Mesendoderm (in vitro differentiated cells): ENCODE results near the gene RNF38.
"Not testable (repeated sequence)": the region's sequence is repeated elsewhere in the genome, so short reads cannot be mapped to it uniquely, and the experiment has no call there.

Experiments used
- DNase-seq: peaks from one replicate; pipeline ENCODE4 v3.0.0; 2013
- H2AK5ac ChIP-seq: 2 replicates; pipeline ENCODE4 v1.6.1; 2013; ENCODE audit warnings: low read length, inconsistent platforms
- H2BK120ac ChIP-seq: 2 replicates; pipeline ENCODE4 v1.6.1; 2013; ENCODE audit warnings: low read depth, mild to moderate bottlenecking, low read length, moderate library complexity, mixed read lengths
- H2BK15ac ChIP-seq: replicated peaks from 2 replicates; pipeline ENCODE4 v1.6.1; 2013; ENCODE audit warnings: low read depth, mild to moderate bottlenecking, moderate library complexity
- H2BK5ac ChIP-seq: 2 replicates; pipeline ENCODE4 v1.6.1; 2013; ENCODE audit warnings: low read length, inconsistent platforms
- H3K18ac ChIP-seq: 2 replicates; pipeline ENCODE4 v1.6.1; 2013; ENCODE audit warnings: mild to moderate bottlenecking, low read length, mixed read lengths
- H3K23ac ChIP-seq: one replicate; pipeline ENCODE4 v1.6.1; 2013; ENCODE audit warnings: low read length
- H3K27ac ChIP-seq: 2 replicates; pipeline ENCODE4 v1.5.1; 2013; ENCODE audit warnings: low read depth, mild to moderate bottlenecking, inconsistent platforms, low read length, moderate library complexity
- H3K27me3 ChIP-seq: 2 replicates; pipeline ENCODE4 v1.6.1; 2013; ENCODE audit warnings: low read length, control low read depth, mild to moderate bottlenecking, inconsistent platforms; ENCODE audit not compliant: insufficient read depth, poor library complexity
- H3K36me3 ChIP-seq: 2 replicates; pipeline ENCODE4 v1.6.1; 2013; ENCODE audit warnings: low read length, inconsistent platforms; ENCODE audit not compliant: control insufficient read depth, insufficient read depth
- H3K4ac ChIP-seq: one replicate; pipeline ENCODE4 v1.6.1; 2013; ENCODE audit warnings: low read depth, mild to moderate bottlenecking, low read length, moderate library complexity
- H3K4me1 ChIP-seq: 2 replicates; pipeline ENCODE4 v1.6.1; 2013; ENCODE audit warnings: low read depth, low read length, inconsistent platforms; ENCODE audit not compliant: control insufficient read depth
- H3K4me2 ChIP-seq: 2 replicates; pipeline ENCODE4 v1.6.1; 2013; ENCODE audit warnings: low read length
- H3K4me3 ChIP-seq: 2 replicates; pipeline ENCODE4 v1.5.1; 2013; ENCODE audit warnings: mild to moderate bottlenecking, low read length
- H3K56ac ChIP-seq: one replicate; pipeline ENCODE4 v1.6.1; 2013; ENCODE audit warnings: low read length
- H3K79me1 ChIP-seq: 2 replicates; pipeline ENCODE4 v1.6.1; 2013; ENCODE audit warnings: low read length, inconsistent platforms
- H3K79me2 ChIP-seq: 2 replicates; pipeline ENCODE4 v1.6.1; 2013; ENCODE audit warnings: mild to moderate bottlenecking, low read length; ENCODE audit not compliant: control insufficient read depth, insufficient read depth
- H3K9ac ChIP-seq: 2 replicates; pipeline ENCODE4 v1.6.1; 2013; ENCODE audit warnings: low read length, inconsistent platforms
- H4K5ac ChIP-seq: one replicate; pipeline ENCODE4 v1.6.1; 2013; ENCODE audit warnings: low read length
- H4K8ac ChIP-seq: one replicate; pipeline ENCODE4 v1.6.1; 2013; ENCODE audit warnings: low read depth, mild to moderate bottlenecking, control low read depth, low read length, moderate library complexity
- WGBS: extraction: QIAGEN DNeasy Blood & Tissue Kit; methylation state at CpG from one replicate; pipeline ENCODE4 v1.1.7; 2013; ENCODE audit warnings: low lambda C conversion rate, missing lambda C conversion rate; ENCODE audit not compliant: insufficient coverage; ENCODE audit errors: extremely low coverage; 5-methylcytosine and 5-hydroxymethylcytosine counted together

Gene RNF38

DNA sequence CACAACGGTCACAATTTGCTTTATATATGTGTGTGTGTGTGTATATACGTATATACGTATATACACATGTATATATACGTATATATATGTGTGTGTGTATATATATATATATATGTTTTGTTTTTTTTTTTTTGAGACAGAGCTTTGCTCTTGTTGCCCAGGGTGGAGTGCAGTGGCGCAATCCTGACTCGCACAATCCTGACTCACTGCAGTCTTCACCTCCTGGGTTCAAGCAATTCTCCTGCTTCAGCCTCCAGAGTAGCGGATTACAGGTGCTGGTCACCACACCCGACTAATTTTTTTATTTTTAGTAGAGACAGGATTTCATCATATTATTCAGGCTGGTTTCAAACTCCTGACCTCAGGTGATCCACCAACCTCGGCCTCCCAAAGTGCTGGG, 3.1 kb downstream of the RNF38 start:
- DNase-seq, result no peak
- peaks cover 59% of the 10 kb centered on the region for H3K79me2 ChIP-seq

DNA sequence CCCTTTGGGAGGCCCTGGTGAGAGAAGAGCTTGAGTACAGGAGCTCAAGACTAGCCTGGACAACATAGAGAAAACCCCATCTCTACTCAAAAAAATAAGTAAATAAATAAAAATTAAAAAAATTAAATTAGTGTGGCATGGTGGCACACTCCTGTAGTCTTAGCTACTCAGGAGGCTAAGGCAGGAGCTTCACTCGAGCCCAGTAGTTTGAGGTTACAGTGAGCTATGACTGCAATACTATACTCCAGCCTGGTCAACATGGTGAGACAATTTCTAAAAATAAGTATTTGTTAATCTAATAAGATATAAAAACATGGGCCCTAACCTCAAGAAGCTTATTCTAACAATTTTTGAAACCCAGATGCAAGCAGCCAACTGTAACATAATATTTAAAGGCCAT, 7.6 kb downstream of the RNF38 start:
- Histone ChIP-seq H3K79me1 (peaks cover 11% of the 10 kb centered on the region), H3K4me3 (no peak overlapping the region), H3K36me3 (no peaks in the 10 kb centered on the region), H3K4me1 (no peaks in the 10 kb centered on the region), H3K9ac (no peak overlapping the region), H4K5ac (no peak overlapping the region), H4K8ac (no peak overlapping the region), H3K23ac (no peak overlapping the region), H2AK5ac (no peak overlapping the region), H3K4ac (no peak overlapping the region), H2BK15ac (no peak overlapping the region), H3K27ac (no peak overlapping the region), H3K79me2 (peaks cover 51% of the 10 kb centered on the region), H2BK5ac (no peak overlapping the region), H3K4me2 (no peak overlapping the region), H3K56ac (no peak overlapping the region), H2BK120ac (no peak overlapping the region), H3K18ac (no peak overlapping the region), H3K27me3 (no peaks in the 10 kb centered on the region)
- no CpG with 5 or more reads among the region's 1 CpG for WGBS
- no peak for DNase-seq

More for the DNA sequence above, 3.1 kb downstream of the RNF38 start:
- H2BK15ac ChIP-seq, result no peak overlapping the region
- no peak overlapping the region for H4K5ac ChIP-seq
- no peak overlapping the region for H4K8ac ChIP-seq
- H3K23ac ChIP-seq, result no peak overlapping the region
- H2BK120ac ChIP-seq, result no peak overlapping the region
- no peak overlapping the region for H3K27ac ChIP-seq
- H3K79me1 ChIP-seq, result peaks cover 10% of the 10 kb centered on the region
- H3K9ac ChIP-seq, result no peak overlapping the region
- no peak overlapping the region for H2BK5ac ChIP-seq
- H3K27me3 ChIP-seq, result no peaks in the 10 kb centered on the region
- H3K18ac ChIP-seq, result no peak overlapping the region
- no peak overlapping the region for H3K4me2 ChIP-seq
- no CpG with 5 or more reads among the region's 9 CpGs for WGBS
- H2AK5ac ChIP-seq, result no peak overlapping the region
- no peak overlapping the region for H3K56ac ChIP-seq
- peaks cover 2% of the 10 kb centered on the region for H3K4me1 ChIP-seq
- H3K36me3 ChIP-seq, result no peaks in the 10 kb centered on the region
- H3K4me3 ChIP-seq, result no peak overlapping the region
- no peak overlapping the region for H3K4ac ChIP-seq

DNA sequence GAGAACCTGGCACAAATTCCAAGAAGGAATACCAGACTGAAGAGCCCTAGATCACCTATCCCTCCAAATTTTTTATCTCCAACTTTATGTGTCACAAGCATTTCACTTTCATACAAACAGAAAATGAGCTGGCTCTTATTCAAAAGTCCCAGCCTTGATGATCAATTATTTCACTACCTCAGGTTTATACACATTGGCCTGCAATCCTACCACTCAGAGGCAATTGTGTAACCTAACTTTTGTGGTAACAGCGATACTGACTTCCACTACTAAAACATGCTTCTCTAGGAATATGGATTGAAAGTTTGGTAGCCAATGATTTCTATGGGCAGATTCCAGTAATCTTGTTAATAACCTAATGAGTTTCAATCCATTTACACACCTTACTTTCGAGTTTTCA, 10.5 kb downstream of the RNF38 start:
- H3K27me3 ChIP-seq, result no peaks in the 10 kb centered on the region
- no peak overlapping the region for H4K5ac ChIP-seq
- peaks cover 45% of the 10 kb centered on the region for H3K79me2 ChIP-seq
- no peak for DNase-seq
- no peak overlapping the region for H2BK120ac ChIP-seq
- no peak overlapping the region for H4K8ac ChIP-seq
- no peaks in the 10 kb centered on the region for H3K4me1 ChIP-seq
- no peak overlapping the region for H3K18ac ChIP-seq
- H3K4me2 ChIP-seq, result no peak overlapping the region
- no peak overlapping the region for H2BK5ac ChIP-seq
- H3K4ac ChIP-seq, result no peak overlapping the region
- H2AK5ac ChIP-seq, result no peak overlapping the region
- H2BK15ac ChIP-seq, result no peak overlapping the region
- 100% methylated on average over 1 of the region's 2 CpGs for WGBS
- H3K36me3 ChIP-seq, result no peaks in the 10 kb centered on the region
- H3K23ac ChIP-seq, result no peak overlapping the region
- H3K56ac ChIP-seq, result no peak overlapping the region
- peaks cover 10% of the 10 kb centered on the region for H3K79me1 ChIP-seq
- no peak overlapping the region for H3K4me3 ChIP-seq
- no peak overlapping the region for H3K9ac ChIP-seq
- no peak overlapping the region for H3K27ac ChIP-seq

DNA sequence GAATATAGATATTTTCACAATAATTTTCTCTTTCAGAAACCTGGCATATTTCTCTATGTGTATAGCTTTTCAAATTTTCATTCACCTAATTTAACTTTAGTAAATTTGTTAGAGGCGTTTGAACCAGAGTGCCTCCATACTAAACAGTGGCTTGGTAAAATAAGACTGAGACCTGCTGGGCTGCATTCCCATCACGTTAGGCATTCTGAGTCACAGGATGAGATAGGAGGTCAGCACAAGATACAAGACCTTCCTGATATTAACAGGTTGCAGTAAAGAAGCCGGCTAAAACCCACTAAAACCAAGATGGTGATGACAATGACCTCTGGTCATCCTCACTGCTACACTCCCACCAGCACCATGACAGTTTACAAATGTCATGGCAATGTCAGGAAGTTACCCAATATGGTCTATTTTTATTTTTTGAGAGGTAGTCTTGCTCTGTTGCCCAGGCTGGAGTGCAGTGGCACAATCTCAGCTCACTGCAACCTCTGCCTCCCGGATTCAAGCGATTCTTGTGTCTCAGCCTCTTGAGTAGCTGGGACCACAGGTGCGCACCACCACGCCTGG, 13.6 kb downstream of the RNF38 start:
- not testable (repeated sequence) for H3K27ac ChIP-seq, H4K5ac ChIP-seq, H2BK5ac ChIP-seq, H3K27me3 ChIP-seq, H2BK15ac ChIP-seq, H3K4me3 ChIP-seq, H3K4ac ChIP-seq, H3K9ac ChIP-seq, H3K79me1 ChIP-seq, H4K8ac ChIP-seq, H2BK120ac ChIP-seq, H3K23ac ChIP-seq, H3K18ac ChIP-seq, H3K4me2 ChIP-seq, H3K56ac ChIP-seq, H3K4me1 ChIP-seq, H2AK5ac ChIP-seq, H3K36me3 ChIP-seq
- no CpG with 5 or more reads among the region's 7 CpGs for WGBS
- peak; percentile 56 for DNase-seq
- H3K79me2 ChIP-seq, result peaks cover 37% of the 10 kb centered on the region

DNA sequence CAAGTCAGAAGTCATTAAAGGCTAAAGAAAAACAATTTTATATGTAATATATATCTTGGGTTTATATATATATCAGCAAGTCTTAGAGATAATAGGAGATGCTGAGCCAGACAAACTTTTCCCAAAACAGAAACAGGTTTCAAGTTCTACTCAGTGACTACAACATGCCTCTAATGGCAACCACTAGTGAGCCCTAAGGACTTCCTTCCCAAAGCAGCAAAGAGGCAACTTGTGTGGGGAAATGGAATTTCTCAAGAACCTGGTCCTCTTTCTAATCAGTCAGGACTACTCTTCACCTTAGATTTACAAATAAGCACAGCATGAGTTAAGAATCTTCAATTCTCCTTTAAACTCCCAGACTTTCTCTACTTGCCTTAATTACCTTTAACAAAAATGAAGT, 17.6 kb downstream of the RNF38 start:
- no peak overlapping the region for H3K4me2 ChIP-seq
- peaks cover 8% of the 10 kb centered on the region for H3K79me1 ChIP-seq
- no peak overlapping the region for H4K8ac ChIP-seq
- H3K4ac ChIP-seq, result no peak overlapping the region
- DNase-seq, result peak; percentile 66
- no peak overlapping the region for H3K23ac ChIP-seq
- no peak overlapping the region for H3K18ac ChIP-seq
- no peaks in the 10 kb centered on the region for H3K36me3 ChIP-seq
- H3K27me3 ChIP-seq, result no peaks in the 10 kb centered on the region
- H4K5ac ChIP-seq, result no peak overlapping the region
- H2AK5ac ChIP-seq, result no peak overlapping the region
- H3K56ac ChIP-seq, result no peak overlapping the region
- H2BK5ac ChIP-seq, result no peak overlapping the region
- peaks cover 39% of the 10 kb centered on the region for H3K79me2 ChIP-seq
- no peak overlapping the region for H3K9ac ChIP-seq
- no peak overlapping the region for H2BK15ac ChIP-seq
- H2BK120ac ChIP-seq, result no peak overlapping the region
- no peaks in the 10 kb centered on the region for H3K4me1 ChIP-seq
- no peak overlapping the region for H3K27ac ChIP-seq
- no peak overlapping the region for H3K4me3 ChIP-seq

DNA sequence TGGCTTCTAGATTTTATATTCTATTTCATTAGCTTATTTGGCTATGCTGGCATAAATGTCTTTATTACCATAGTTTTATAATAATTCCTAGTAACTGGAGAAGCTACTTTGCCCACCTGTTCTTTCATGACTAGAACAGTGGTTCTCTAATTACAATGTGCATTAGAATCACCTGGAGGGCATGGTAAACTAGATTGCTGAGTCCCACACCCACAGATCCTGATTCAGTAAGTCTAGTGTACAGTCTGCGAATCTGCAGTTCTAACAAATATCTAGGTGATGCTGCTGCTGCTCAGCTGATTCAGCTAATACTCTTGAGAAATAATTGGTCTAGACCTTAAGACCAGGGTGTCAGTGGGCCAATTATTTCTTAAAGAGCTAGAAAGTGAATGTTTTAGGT, 35.5 kb downstream of the RNF38 start:
- no peaks in the 10 kb centered on the region for H3K4me1 ChIP-seq
- H2BK5ac ChIP-seq, result no peak overlapping the region
- no peak overlapping the region for H3K4me3 ChIP-seq
- no peak overlapping the region for H2BK120ac ChIP-seq
- H2BK15ac ChIP-seq, result no peak overlapping the region
- H3K9ac ChIP-seq, result no peak overlapping the region
- H3K79me1 ChIP-seq, result peaks cover 2% of the 10 kb centered on the region
- no peak overlapping the region for H3K23ac ChIP-seq
- H3K36me3 ChIP-seq, result peaks cover under 1% of the 10 kb centered on the region
- H4K8ac ChIP-seq, result no peak overlapping the region
- H3K27me3 ChIP-seq, result no peaks in the 10 kb centered on the region
- no peak overlapping the region for H3K27ac ChIP-seq
- H3K56ac ChIP-seq, result no peak overlapping the region
- no peaks in the 10 kb centered on the region for H3K79me2 ChIP-seq
- no CpG with 5 or more reads among the region's 1 CpG for WGBS
- no peak for DNase-seq
- H3K4me2 ChIP-seq, result no peak overlapping the region
- H4K5ac ChIP-seq, result no peak overlapping the region
- no peak overlapping the region for H3K4ac ChIP-seq
- H2AK5ac ChIP-seq, result no peak overlapping the region
- H3K18ac ChIP-seq, result no peak overlapping the region
